CD4-positive, alpha-beta T cell treated with Interleukin-1 beta for 1 hour (primary cell): Measurements from ENCODE around the gene FAM131B.
"Not testable (repeated sequence)": the region's sequence is repeated elsewhere in the genome, so short reads cannot be mapped to it uniquely, and the experiment has no call there.

Experiments used
- DNase-seq, 2 donors: peaks; one replicate each; pipeline ENCODE4 v3.0.0-alpha.2; 2020 to 2022

The FAM131B gene

GRCh38 chr7:143394777-143395176 is 32.3 kb upstream of the FAM131B start:
- DNase-seq: no peak

DNA sequence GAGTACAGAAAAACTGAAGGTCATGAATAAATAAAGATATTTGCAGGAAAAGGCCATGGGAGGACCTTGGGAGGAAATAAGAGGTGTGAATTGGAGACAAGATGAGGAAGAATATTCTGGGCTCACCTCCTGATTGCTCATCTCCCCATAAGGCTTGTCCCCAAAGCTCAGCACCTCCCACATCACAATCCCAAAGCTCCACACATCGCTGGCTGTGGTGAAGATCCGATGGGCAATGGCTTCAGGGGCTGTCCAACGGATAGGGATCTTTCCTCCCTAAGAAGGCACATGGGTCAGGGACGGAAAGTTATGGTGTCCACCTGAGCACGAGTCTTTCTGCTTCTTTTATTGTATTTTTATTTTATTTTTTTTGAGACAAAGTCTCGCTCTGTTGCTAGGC is 31.6 kb upstream of the FAM131B start:
- DNase-seq: no peak

DNA sequence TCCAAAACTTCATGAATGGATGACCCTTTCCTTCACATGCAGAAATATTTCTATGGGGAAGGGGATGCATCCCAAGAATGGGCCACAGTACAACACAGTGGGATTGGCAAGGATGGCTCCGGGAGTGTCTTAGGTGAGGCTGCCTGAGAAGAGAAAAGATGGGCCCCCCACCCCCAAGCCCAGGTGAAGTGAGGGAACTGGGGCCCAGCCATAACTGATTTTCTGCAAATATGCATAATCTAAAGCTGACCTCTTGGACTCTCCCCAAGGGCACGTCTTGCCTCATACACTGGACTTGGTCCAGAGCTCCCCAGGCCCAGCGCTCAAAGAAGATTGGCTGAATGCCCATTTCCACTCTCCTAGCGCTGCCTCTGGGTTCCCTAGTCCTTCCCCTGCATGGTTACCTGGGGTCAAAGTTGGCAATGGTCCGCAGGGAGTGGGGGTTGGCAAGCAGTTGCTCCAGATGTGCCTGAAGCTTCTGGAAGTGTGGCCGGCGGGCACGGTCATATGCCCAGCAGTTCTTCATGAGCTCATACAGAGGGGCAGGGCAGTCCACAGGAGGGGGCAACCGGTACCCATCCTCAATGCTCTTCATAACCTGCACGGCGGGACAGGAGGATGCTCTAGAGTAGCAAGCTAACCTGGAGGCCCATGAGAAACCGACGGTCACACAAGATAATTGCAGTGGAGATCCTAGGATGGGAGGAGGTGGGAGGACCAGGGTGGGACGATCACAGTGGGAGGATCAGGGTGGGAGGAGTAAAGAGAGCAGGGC is 30.9 kb upstream of the FAM131B start:
- no peak for DNase-seq

GRCh38 chr7:143392875-143393266 is 30.4 kb upstream of the FAM131B start:
- no peak for DNase-seq

DNA sequence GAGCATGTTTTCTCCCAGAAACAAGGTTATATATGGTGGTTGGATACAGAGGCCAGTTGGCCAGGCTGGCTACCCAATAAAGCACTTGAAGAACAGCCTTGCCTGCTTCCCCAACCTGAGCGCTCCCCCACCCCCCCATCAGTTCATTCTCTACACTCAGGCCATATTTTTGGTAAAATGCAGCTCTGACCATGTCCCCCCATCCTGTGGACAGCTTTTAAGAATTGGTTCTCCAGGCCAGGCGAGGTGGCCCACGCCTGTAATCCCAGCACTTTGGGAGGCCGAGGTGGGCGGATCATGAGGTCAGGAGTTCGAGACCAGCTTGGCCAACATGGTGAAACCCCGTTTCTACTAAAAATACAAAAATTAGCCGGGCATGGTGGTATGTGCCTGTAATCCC is 29.9 kb upstream of the FAM131B start:
- not testable (repeated sequence) for DNase-seq

DNA sequence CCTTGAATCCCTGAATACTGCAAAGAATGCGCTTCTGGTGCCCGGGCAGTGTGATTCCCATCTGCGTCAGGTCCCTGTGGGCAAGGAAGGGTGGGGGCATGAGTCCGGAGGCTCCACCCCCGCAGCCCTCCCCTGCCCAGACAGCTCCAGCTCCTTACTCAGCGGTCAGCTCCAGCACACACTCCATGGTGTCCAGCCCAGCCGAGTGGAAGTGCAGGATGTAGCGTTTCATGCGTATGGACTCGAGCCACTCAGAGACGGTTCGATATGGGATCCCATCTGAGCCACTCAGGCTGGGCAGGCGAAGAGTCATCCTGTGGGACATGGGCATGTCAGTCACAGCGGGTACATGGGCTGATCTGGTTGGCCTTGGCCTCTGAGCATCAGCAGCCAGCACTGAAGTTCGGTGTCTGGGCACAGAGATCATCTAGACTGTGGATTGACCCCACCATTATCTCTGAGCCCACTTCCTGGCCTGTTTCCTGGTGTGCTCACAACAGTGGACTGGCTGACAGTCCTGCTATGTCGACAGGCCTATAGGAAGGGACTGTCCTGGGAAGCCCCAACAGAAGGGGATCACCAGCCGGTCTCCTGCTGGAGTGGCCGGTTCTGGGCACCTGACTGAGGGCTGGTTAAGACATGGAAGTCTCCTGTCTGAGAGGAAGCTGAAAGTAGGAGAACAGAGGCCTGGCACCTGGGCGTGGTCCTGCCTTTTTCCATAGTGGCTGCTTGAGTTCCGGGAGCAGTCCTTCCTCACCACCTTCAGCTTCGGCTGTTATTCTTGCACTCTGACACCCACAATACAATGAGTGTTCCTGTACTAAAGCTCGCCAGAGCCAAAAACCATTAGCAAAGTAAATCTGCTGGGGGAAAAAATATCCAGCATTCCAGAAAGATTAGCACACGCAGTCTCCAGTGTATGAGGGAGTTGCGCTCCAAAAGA is 29.2 kb upstream of the FAM131B start:
- DNase-seq: no peak

- DNase-seq: no peak
These were observed 28.3 kb upstream of the FAM131B start for GRCh38 chr7:143390773-143391317.

DNA sequence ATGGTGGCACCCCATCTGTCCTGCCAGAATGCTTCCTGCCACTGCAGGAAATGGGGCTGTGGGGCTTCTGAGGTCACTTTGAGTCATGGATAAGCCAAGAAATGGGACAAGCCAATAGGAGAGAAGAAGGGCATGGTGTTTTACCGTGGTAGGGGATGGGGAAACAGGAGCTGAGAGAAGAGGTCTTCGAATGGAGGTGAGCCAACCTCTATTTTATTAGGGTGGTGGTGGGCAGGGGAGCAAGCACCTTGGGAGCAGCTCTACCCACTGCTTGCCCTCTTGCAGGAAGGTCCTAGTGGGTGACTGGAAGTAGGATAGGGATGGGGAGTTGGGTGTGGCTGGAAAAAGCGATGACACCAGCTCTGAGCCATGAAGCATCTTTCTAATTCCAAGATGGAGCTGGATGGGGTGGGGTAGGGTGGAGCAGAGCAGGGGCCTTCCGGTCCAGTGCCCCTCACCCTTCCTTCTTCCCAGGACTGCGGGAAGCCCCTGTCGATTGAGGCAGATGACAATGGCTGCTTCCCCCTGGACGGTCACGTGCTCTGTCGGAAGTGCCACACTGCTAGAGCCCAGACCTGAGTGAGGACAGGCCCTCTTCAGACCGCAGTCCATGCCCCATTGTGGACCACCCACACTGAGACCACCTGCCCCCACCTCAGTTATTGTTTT is 27.7 kb upstream of the FAM131B start:
- no peak for DNase-seq

DNA sequence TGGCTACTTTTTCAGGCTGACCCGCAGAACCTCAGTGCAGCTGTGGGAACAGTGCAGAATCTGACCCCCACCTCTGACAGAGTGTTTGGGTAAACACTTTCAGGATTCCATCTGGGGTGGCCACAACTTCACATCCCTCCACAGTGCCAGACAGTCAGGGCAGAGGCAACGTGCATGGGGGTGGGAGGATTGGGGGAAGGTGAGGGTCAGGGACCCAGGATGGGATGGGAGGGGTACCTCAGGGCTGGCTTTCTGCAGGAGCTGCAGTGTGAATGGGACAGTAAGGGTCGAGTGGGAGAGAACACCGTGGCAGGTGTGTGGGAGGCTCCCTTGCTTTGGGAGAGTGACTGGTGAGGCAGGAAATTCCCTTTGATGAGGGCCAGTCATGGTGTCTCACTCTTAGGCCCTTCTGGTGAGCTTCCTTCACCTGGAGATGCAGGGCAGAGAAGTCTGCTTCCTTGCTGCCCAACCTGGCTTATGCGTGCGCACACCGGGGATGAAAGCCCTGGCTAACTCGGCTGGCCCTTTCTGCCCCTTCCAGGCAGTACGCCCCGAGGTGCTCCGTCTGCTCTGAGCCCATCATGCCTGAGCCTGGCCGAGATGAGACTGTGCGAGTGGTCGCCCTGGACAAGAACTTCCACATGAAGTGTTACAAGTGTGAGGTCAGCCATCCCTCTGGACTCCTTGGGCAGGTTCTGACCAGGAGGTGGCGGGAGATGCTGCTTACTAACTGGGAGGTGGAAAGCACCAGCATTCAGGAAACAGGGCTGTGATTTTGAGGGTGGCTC is 27.0 kb upstream of the FAM131B start:
- DNase-seq: no peak

- no peak for DNase-seq
These were observed 26.1 kb upstream of the FAM131B start for GRCh38 chr7:143388491-143389101.

DNA sequence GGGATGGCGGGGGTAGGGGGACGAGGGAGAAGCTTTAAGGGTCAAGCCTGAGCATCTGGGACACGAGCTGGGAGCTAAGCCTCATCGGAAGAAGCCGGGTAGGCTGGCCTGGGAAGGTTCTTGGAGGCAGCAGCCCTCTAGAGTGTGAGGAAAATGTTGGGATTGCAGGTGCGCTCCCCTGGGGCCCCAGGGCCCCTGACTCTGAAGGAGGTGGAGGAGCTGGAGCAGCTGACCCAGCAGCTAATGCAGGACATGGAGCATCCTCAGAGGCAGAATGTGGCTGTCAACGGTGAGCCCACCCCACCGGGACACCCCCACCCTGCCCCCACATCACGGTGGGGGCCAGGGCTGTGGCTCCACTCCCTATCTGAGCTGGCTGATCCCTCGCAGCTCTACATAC is 25.5 kb upstream of the FAM131B start:
- no peak for DNase-seq

- DNase-seq: no peak
These were observed 24.9 kb upstream of the FAM131B start for GRCh38 chr7:143387156-143387975.

- peak; percentile 45 to 62 for DNase-seq
These were observed 23.6 kb upstream of the FAM131B start for GRCh38 chr7:143385891-143386781.

- DNase-seq: no peak
These were observed 22.4 kb upstream of the FAM131B start for GRCh38 chr7:143384661-143385631.

- DNase-seq: no peak
These were observed 21.6 kb upstream of the FAM131B start for GRCh38 chr7:143384148-143384547.

DNA sequence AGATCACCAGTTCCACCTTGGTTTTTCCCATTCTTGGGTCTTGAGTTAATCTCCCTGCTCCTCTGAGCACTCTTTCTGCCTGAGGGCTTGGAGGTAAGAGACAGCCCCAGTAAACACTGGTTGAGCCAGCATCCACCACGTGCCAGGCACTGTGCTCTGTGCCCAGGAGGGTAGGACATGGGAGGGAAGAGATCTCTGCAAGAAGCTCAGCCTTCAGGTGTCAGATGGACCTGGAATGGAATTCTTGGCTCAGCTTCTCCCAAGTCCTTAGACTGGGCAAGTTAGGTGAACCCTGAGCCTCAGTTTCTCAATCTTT is 21.1 kb upstream of the FAM131B start:
- no peak for DNase-seq

DNA sequence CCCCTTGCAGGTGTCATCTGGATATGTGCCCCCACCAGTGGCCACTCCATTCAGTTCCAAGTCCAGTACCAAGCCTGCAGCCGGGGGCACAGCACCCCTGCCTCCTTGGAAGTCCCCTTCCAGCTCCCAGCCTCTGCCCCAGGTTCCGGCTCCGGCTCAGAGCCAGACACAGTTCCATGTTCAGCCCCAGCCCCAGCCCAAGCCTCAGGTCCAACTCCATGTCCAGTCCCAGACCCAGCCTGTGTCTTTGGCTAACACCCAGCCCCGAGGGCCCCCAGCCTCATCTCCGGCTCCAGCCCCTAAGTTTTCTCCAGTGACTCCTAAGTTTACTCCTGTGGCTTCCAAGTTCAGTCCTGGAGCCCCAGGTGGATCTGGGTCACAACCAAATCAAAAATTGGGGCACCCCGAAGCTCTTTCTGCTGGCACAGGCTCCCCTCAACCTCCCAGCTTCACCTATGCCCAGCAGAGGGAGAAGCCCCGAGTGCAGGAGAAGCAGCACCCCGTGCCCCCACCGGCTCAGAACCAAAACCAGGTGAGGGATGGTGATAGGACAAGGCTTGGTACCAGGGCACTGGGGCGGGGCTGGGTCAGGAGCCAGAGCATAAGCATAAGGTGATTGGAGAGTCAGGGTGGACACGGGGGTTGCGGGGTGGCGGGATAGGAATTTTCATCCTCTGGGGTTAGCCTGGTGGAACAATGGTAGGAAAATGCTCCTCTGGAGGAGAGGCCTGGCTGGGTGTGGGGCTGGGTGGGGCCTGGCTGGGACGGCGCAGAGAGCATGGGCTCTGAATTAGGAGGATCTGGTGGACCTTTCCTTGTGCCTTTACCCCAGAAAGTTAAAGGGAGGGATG is 20.5 kb upstream of the FAM131B start:
- peak in 1 of 2 donors; percentile 25 for DNase-seq
